22Rv1 (cell line): ENCODE data around the gene SGSH.

Source experiments
- CTCF ChIP-seq: fragments of 450-650 bp; IDR thresholded peaks from 2 replicates; pipeline ENCODE4 v1.5.1; 2017; ENCODE audit warnings: mild to moderate bottlenecking
- ZFX ChIP-seq: fragments of 450-650 bp; IDR thresholded peaks from 2 replicates; pipeline ENCODE4 v1.6.1; 2017; ENCODE audit warnings: antibody characterized with exemption, borderline replicate concordance

GRCh38 chr17:80212511-80212910, 7.6 kb downstream of the SGSH start:
- TF ChIP-seq CTCF, result no peak
- TF ChIP-seq ZFX, result no peak
